Right atrium auricular region (tissue), 2 donors: ENCODE results near the gene FGFBP3. TPM values are rescaled to one million over a fixed set of nuclear protein-coding genes. Genes with fewer than 3 reads are reported as not detected.

ENCODE experiments used
- DNase-seq: peaks from one replicate; pipeline ENCODE4 v3.0.0-alpha.2; 2019; ENCODE audit warnings: low spot score
- H3K27ac ChIP-seq, 2 donors: fragments of 200-600 bp; sonication (generic); 1 replicate in 1 of 2; 2 replicates in 1 of 2; pipeline ENCODE4 v1.5.1; 2016 to 2019
- H3K27me3 ChIP-seq, 2 donors: fragments of 200-600 bp; sonication (generic); one replicate each; pipeline versions ENCODE4 v1.5.1 to v1.6.0; 2017 to 2019
- H3K36me3 ChIP-seq: fragments of 200-600 bp; sonication (generic); one replicate; pipeline ENCODE4 v1.5.1; 2016
- H3K4me1 ChIP-seq, 2 donors: fragments of 200-600 bp; sonication (generic); one replicate each; pipeline versions ENCODE4 v1.5.1 to v1.6.0; 2017 to 2019
- H3K4me3 ChIP-seq, 2 donors: fragments of 200-600 bp; sonication (generic); 1 replicate in 1 of 2; 2 replicates in 1 of 2; pipeline ENCODE4 v1.5.1; 2017 to 2019; ENCODE audit warnings: mild to moderate bottlenecking in 1 of 2, moderate library complexity in 1 of 2
- H3K9me3 ChIP-seq, 2 donors: fragments of 200-600 bp; sonication (generic); one replicate each; pipeline ENCODE4 v1.5.1; 2019
- CTCF ChIP-seq, 2 donors: fragments of 200-600 bp; sonication (generic); IDR thresholded peaks; one replicate each; pipeline ENCODE4 v1.5.1; 2019; ENCODE audit warnings: antibody characterized with exemption in 2 of 2
- total RNA-seq, 2 donors: library from RNA; depleted of rRNA; stranded (reverse); fragments of >200 nt; gene quantifications; one replicate each; pipeline ENCODE4 v1.1.0, GENCODE V29; 2016

Gene FGFBP3
- total RNA-seq, 2 donors from 2014 or later: 0.26 to 0.31 TPM

GRCh38 chr10:91856637-91857036 lies 52.6 kb downstream of the FGFBP3 start:
- H3K4me3 ChIP-seq: no peak overlapping the region
- DNase-seq: no peak
- H3K27ac ChIP-seq: no peak overlapping the region
- no peaks in the 10 kb centered on the region for H3K4me1 ChIP-seq
- no peaks in the 10 kb centered on the region for H3K9me3 ChIP-seq
- H3K36me3 ChIP-seq: peaks cover 64% of the 10 kb centered on the region
- TF ChIP-seq CTCF (IDR thresholded peaks at IDR 0.05): no peak
- no peaks in the 10 kb centered on the region for H3K27me3 ChIP-seq

Other genes with a start within 250 kb of the FGFBP3 start
- 10 to 100 TPM; 19.6 to 21.8 TPM for gene TNKS2, start 111.1 kb downstream of the FGFBP3 start, total RNA-seq
- gene BTAF1, start 14.3 kb upstream of the FGFBP3 start, total RNA-seq: 10 to 100 TPM; 11.8 to 12.7 TPM